Keratinocyte (primary cell): ENCODE data around the gene SMARCD3. TPM values are rescaled to one million over a fixed set of nuclear protein-coding genes. Genes with fewer than 3 reads are reported as not detected.

Source experiments
- DNase-seq: peaks from one replicate; pipeline ENCODE4 v3.0.0-alpha.2; 2011; ENCODE audit warnings: low read depth, missing footprints, low spot score
- FAIRE-seq: peaks from 2 replicates; lab custom pipeline; 2011; peaks lifted over from hg19 to GRCh38; lab: Jason Lieb, UNC
- H2AFZ ChIP-seq: 2 replicates; pipeline ENCODE4 v1.6.0; 2012; ENCODE audit warnings: low read length, control low read depth, inconsistent platforms; ENCODE audit not compliant: control insufficient read depth
- H3K27ac ChIP-seq: 2 replicates; pipeline ENCODE4 v1.5.1; 2011; ENCODE audit warnings: low read length; ENCODE audit not compliant: control insufficient read depth, insufficient read depth
- H3K27me3 ChIP-seq: 3 replicates; pipeline ENCODE4 v1.6.0; 2011; ENCODE audit warnings: low read length; ENCODE audit not compliant: control insufficient read depth, insufficient read depth; ENCODE audit errors: extremely low read depth
- H3K36me3 ChIP-seq, 2 experiments: 2 replicates in 1 of 2; 3 replicates in 1 of 2; pipeline ENCODE4 v1.5.1; 2011; ENCODE audit warnings: low read length in 2 of 2, mild to moderate bottlenecking in 1 of 2; ENCODE audit not compliant: control insufficient read depth in 2 of 2, insufficient read depth in 2 of 2; ENCODE audit errors: extremely low read depth in 1 of 2
- H3K4me1 ChIP-seq: 3 replicates; pipeline ENCODE4 v1.5.1; 2011; ENCODE audit warnings: low read length; ENCODE audit not compliant: control insufficient read depth, insufficient read depth; ENCODE audit errors: extremely low read depth
- H3K4me2 ChIP-seq: 3 replicates; pipeline ENCODE4 v1.6.0; 2011; ENCODE audit warnings: low read depth, low read length; ENCODE audit not compliant: control insufficient read depth, insufficient read depth; ENCODE audit errors: extremely low read depth
- H3K4me3 ChIP-seq, 3 experiments: fragments of 200-600 bp in 1 of 3; sonication (generic) in 1 of 3; 2 replicates in 2 of 3; 3 replicates in 1 of 3; pipeline ENCODE4 v1.5.1; 2011 to 2016; ENCODE audit warnings: low read length in 3 of 3, mild to moderate bottlenecking in 3 of 3, control low read depth in 2 of 3, inconsistent platforms in 1 of 3, low read depth in 1 of 3, mixed read lengths in 1 of 3, mixed run types in 1 of 3, moderate library complexity in 1 of 3; ENCODE audit not compliant: control insufficient read depth in 2 of 3, insufficient read depth in 2 of 3; ENCODE audit errors: extremely low read depth in 1 of 3
- H3K79me2 ChIP-seq: 2 replicates; pipeline ENCODE4 v1.6.0; 2012; ENCODE audit warnings: low read length; ENCODE audit not compliant: control insufficient read depth, insufficient read depth
- H3K9ac ChIP-seq: 3 replicates; pipeline ENCODE4 v1.6.0; 2011; ENCODE audit warnings: low read length; ENCODE audit not compliant: control insufficient read depth, insufficient read depth; ENCODE audit errors: extremely low read depth
- H3K9me1 ChIP-seq: 3 replicates; pipeline ENCODE4 v1.6.0; 2011; ENCODE audit warnings: low read length; ENCODE audit not compliant: control insufficient read depth, insufficient read depth; ENCODE audit errors: extremely low read depth
- H3K9me3 ChIP-seq: 2 replicates; pipeline ENCODE4 v1.5.1; 2012; ENCODE audit warnings: low read depth, low read length; ENCODE audit not compliant: control insufficient read depth
- H4K20me1 ChIP-seq: 3 replicates; pipeline ENCODE4 v1.6.0; 2011; ENCODE audit warnings: low read length; ENCODE audit not compliant: control insufficient read depth, insufficient read depth; ENCODE audit errors: extremely low read depth
- CTCF ChIP-seq, 3 experiments: IDR thresholded peaks in 1 of 3; conservative IDR thresholded peaks in 1 of 3; optimal IDR thresholded peaks in 1 of 3; 2 replicates in 2 of 3; 3 replicates in 1 of 3; pipeline versions ENCODE3 to v1.5.1; 2011; ENCODE audit warnings: low read length in 3 of 3, mild to moderate bottlenecking in 3 of 3, moderate library complexity in 2 of 3, control low read depth in 1 of 3, inconsistent platforms in 1 of 3; ENCODE audit not compliant: insufficient read depth in 2 of 3; ENCODE audit errors: extremely low read depth in 1 of 3
- EZH2 ChIP-seq: IDR thresholded peaks from one replicate; pipeline ENCODE4 v1.6.1; 2012; ENCODE audit warnings: inconsistent platforms, mild to moderate bottlenecking, low read length, moderate library complexity
- dilution Hi-C: fragments of 300-500 bp; cut with MboI; formaldehyde crosslinking; loops from one replicate; pipeline ENCODE4 v1.7.0; 2020; ENCODE audit warnings: low sequenced_read_pairs; ENCODE audit not compliant: extremely low pct_ligation_motif_present
- polyA plus RNA-seq, 5 experiments: library from polyadenylated mRNA; depleted of rRNA in 3 of 5; stranded (reverse) in 3 of 5; stranded (forward) in 1 of 5; unstranded in 1 of 5; fragments of >200 nt; gene quantifications; 1 replicate in 1 of 5; 2 replicates in 3 of 5; 3 replicates in 1 of 5; pipeline versions ENCODE4 v1.2.1 to v1.2.3, GENCODE V29; 2011 to 2012; ENCODE audit warnings: missing spikeins in 2 of 5, low read depth in 1 of 5, low replicate concordance in 1 of 5

The SMARCD3 gene
- polyA plus RNA-seq, 1 donor (not counting 4 experiments of a cell fraction or from before 2014, with no cell fraction given) = 3.0 TPM

DNA sequence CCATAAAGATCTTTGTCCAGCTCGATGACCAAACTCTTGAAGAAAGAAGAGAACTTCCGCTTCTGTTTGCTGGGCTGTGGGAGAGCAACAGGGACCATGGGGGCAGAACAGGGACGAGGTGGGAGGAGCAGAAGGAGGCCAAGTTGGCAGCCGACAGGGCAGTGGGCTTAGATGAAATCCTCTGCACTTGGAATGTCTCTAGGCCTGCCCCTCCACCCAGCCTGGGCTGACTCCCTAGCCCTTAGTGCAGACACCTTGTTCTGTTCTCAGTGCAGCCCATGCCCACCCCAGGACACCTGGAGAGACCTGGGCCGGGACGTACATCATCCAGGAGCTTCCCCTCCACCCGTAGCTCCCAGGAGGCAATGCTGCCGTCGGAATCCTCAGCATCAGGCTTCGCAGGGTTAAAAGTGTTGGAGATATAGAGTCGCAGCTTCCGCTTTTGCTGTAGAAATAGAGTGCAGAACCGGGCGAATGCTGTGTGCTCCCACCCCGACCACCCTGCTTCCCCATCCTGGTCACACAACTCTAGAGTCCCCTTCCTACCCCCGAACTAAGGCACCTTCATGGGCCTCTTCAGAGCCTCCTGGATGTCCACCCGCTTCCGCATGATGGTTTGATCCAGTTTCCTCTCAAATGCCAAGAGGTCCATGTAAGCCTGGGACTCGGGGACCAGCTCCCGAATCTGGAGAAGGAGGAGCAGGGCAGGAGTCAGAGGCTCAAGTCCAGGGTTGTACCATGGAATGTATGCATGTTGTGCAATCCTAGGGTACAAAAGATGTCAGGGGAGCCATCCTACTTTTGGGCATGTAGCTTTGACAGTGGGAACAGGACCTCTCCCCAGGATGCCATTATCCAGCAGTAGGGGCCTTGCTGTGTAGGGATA is 6.1 kb downstream of the SMARCD3 start:
- FAIRE-seq = no peak
- no peaks in the 10 kb centered on the region for H3K9me3 ChIP-seq
- no peak overlapping the region for H3K27ac ChIP-seq
- H3K4me1 ChIP-seq = no peaks in the 10 kb centered on the region
- TF ChIP-seq CTCF (optimal IDR thresholded peaks at IDR 0.05 in 1 of 3, IDR thresholded peaks at IDR 0.05 in 1 of 3, conservative IDR thresholded peaks at IDR 0.05 in 1 of 3; ENCODE audit: extremely low read depth in 1 of 3, insufficient read depth in 2 of 3, low read length in 3 of 3) (no peak), EZH2 (no peak)
- H3K79me2 ChIP-seq = peaks cover 3% of the 10 kb centered on the region
- dilution Hi-C loops = no loop called here
- no peak overlapping the region for H3K4me3 ChIP-seq
- no peaks in the 10 kb centered on the region for H4K20me1 ChIP-seq
- H3K27me3 ChIP-seq = peaks cover 29% of the 10 kb centered on the region
- H2AFZ ChIP-seq = no peak overlapping the region
- no peak overlapping the region for H3K4me2 ChIP-seq
- DNase-seq = no peak
- no peak overlapping the region for H3K9ac ChIP-seq
- peaks cover 4 to 12% of the 10 kb centered on the region in 2 experiments for H3K36me3 ChIP-seq
- H3K9me1 ChIP-seq = no peaks in the 10 kb centered on the region

DNA sequence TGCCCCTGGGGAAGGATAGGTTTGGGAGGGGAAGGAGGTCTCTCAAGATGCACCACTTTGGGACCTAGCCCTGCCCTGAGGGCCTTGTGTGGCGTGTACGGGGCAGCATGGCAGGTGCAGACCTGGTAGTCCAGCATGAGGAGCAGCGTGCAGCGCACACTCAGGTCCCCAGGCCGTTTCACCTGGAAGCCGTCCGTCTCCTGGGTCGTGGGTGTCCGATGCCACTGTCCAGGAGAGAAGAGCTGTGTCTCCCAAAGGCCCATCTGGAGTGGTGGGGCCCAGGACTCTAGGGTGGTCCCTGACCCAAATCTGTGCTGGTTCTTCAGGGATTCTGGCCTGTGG is 6.8 kb downstream of the SMARCD3 start:
- Histone ChIP-seq H3K9me3 (no peaks in the 10 kb centered on the region), H3K79me2 (peaks cover 6% of the 10 kb centered on the region), H4K20me1 (no peaks in the 10 kb centered on the region), H3K27ac (no peak overlapping the region), H3K36me3 (peaks cover 6 to 17% of the 10 kb centered on the region in 2 experiments), H3K9me1 (no peaks in the 10 kb centered on the region), H3K4me3 (no peak overlapping the region), H3K27me3 (peaks cover 22% of the 10 kb centered on the region), H3K4me2 (no peak overlapping the region), H3K4me1 (no peaks in the 10 kb centered on the region), H3K9ac (no peak overlapping the region), H2AFZ (no peak overlapping the region)
- TF ChIP-seq CTCF (optimal IDR thresholded peaks at IDR 0.05 in 1 of 3, IDR thresholded peaks at IDR 0.05 in 1 of 3, conservative IDR thresholded peaks at IDR 0.05 in 1 of 3; ENCODE audit: extremely low read depth in 1 of 3, insufficient read depth in 2 of 3, low read length in 3 of 3) = no peak
- TF ChIP-seq EZH2 = no peak
- FAIRE-seq = no peak
- DNase-seq = no peak
- dilution Hi-C loops = no loop called here
